Neural cell (in vitro differentiated cells): ENCODE results near the gene ODF2. TPM values are rescaled to one million over a fixed set of nuclear protein-coding genes. Genes with fewer than 3 reads are reported as not detected.

Source experiments
- H2AFZ ChIP-seq: fragments of 200-600, 300-800 bp; sonication (generic), shearing (Covaris generic); 2 replicates; pipeline ENCODE4 v1.6.0; 2014; ENCODE audit warnings: low read depth, mild to moderate bottlenecking, antibody characterized with exemption, low read length, moderate library complexity
- H3F3A ChIP-seq: fragments of 200-600 bp; shearing (Covaris generic); 2 replicates; pipeline ENCODE4 v1.6.1; 2016; ENCODE audit warnings: mild to moderate bottlenecking, moderate library complexity, mixed read lengths, antibody characterized with exemption, low read length; ENCODE audit not compliant: insufficient read depth, poor library complexity, severe bottlenecking
- H3K27ac ChIP-seq: fragments of 200-600, 300-800 bp; sonication (generic), shearing (Covaris generic); 2 replicates; pipeline ENCODE4 v1.5.1; 2014; ENCODE audit warnings: mild to moderate bottlenecking, low read length, moderate library complexity
- H3K27me3 ChIP-seq: fragments of 300-800, 200-600 bp; sonication (generic), shearing (Covaris generic); 2 replicates; pipeline ENCODE4 v1.6.0; 2014; ENCODE audit warnings: mild to moderate bottlenecking, low read depth, low read length, moderate library complexity; ENCODE audit not compliant: insufficient read depth
- H3K36me3 ChIP-seq: fragments of 300-800, 200-600 bp; sonication (generic), shearing (Covaris generic); 2 replicates; pipeline ENCODE4 v1.5.1; 2014; ENCODE audit warnings: mild to moderate bottlenecking, antibody characterized with exemption, low read length, moderate library complexity; ENCODE audit not compliant: insufficient read depth
- H3K4me2 ChIP-seq: fragments of 300-800, 200-600 bp; sonication (generic), shearing (Covaris generic); 2 replicates; pipeline ENCODE4 v1.6.0; 2014; ENCODE audit warnings: mild to moderate bottlenecking, low read length
- H3K4me3 ChIP-seq: fragments of 300-800, 200-600 bp; sonication (generic), shearing (Covaris generic); 2 replicates; pipeline ENCODE4 v1.5.1; 2014; ENCODE audit warnings: mild to moderate bottlenecking, low read length, moderate library complexity
- H3K79me2 ChIP-seq: fragments of 200-600 bp; shearing (Covaris generic); replicated peaks from 2 replicates; pipeline ENCODE4 v1.6.0; 2014; ENCODE audit warnings: mild to moderate bottlenecking, low read length, moderate library complexity; ENCODE audit not compliant: insufficient read depth
- H3K9ac ChIP-seq: fragments of 300-800, 200-600 bp; sonication (generic), shearing (Covaris generic); 2 replicates; pipeline ENCODE4 v1.6.1; 2016; ENCODE audit warnings: mild to moderate bottlenecking, low read length, mixed read lengths
- H3K9me2 ChIP-seq: fragments of 200-600 bp; shearing (Covaris generic); 2 replicates; pipeline ENCODE4 v1.6.1; 2016; ENCODE audit warnings: mild to moderate bottlenecking, low read length, mixed read lengths; ENCODE audit not compliant: insufficient read depth
- H3K9me3 ChIP-seq: fragments of 200-600, 300-800 bp; sonication (generic), shearing (Covaris generic); 2 replicates; pipeline ENCODE4 v1.6.1; 2016; ENCODE audit warnings: mild to moderate bottlenecking, mixed run types, low read length, moderate library complexity, mixed read lengths
- H4K20me1 ChIP-seq: fragments of 200-600 bp; shearing (Covaris generic); 2 replicates; pipeline ENCODE4 v1.6.1; 2016; ENCODE audit warnings: mild to moderate bottlenecking, mixed run types; ENCODE audit not compliant: insufficient read depth
- EZH2 ChIP-seq: fragments of 200-600, 300-800 bp; shearing (Covaris generic), sonication (generic); IDR thresholded peaks from 2 replicates; pipeline ENCODE4 v1.6.1; 2014; ENCODE audit warnings: antibody characterized with exemption, low read length, borderline replicate concordance, mild to moderate bottlenecking; ENCODE audit not compliant: insufficient read depth, poor library complexity, severe bottlenecking
- RAD21 ChIP-seq: fragments of 450-650 bp; conservative IDR thresholded peaks from 2 replicates; pipeline ENCODE4 v1.6.1; 2014; ENCODE audit warnings: antibody characterized with exemption, mild to moderate bottlenecking, moderate library complexity
- SMC3 ChIP-seq: fragments of 450-650 bp; conservative IDR thresholded peaks from 2 replicates; pipeline ENCODE4 v1.6.1; 2014; ENCODE audit warnings: antibody characterized with exemption, mild to moderate bottlenecking, moderate library complexity; ENCODE audit not compliant: poor library complexity
- polyA plus RNA-seq: library from polyadenylated mRNA; depleted of rRNA; stranded (reverse); fragments of >200 nt; gene quantifications from 2 replicates; pipeline ENCODE4 v1.2.3, GENCODE V29; 2014
- TF ChIP-seq, protein P1 (sequence below): IDR thresholded peaks from 2 replicates; pipeline ENCODE4 v1.6.1; 2012; ENCODE audit warnings: borderline replicate concordance
- TF ChIP-seq, protein P2 (sequence below): fragments of 450-650 bp; IDR thresholded peaks from 2 replicates; pipeline ENCODE4 v1.5.1; 2014; ENCODE audit warnings: antibody characterized with exemption, mild to moderate bottlenecking, moderate library complexity; ENCODE audit not compliant: poor library complexity, severe bottlenecking

Gene ODF2
- polyA plus RNA-seq, 1 donor from 2014 or later = 39.3 TPM

DNA sequence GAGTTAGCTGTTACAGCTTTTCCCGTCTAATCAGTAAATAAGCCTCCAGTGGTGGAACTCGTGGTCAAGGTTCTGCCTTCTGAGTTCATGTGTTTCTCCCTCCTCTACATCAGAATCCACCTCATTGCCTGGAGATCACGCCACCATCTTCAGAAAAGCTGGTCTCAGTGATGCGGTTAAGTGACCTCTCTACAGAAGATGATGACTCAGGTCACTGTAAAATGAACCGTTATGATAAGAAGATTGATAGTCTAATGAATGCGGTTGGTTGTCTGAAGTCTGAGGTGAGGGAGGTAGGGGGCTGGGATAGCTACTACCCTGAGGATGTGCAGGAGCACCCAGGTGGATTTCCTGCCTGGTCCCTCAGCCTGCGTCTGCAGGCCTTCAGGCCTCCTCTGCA is 13.3 kb downstream of the ODF2 start:
- Histone ChIP-seq H3K9me2 (no peaks in the 10 kb centered on the region), H3F3A (no peaks in the 10 kb centered on the region), H2AFZ (no peak overlapping the region), H3K4me3 (no peak overlapping the region), H4K20me1 (no peaks in the 10 kb centered on the region), H3K27me3 (no peaks in the 10 kb centered on the region), H3K36me3 (no peaks in the 10 kb centered on the region), H3K4me2 (no peak overlapping the region), H3K9ac (no peak overlapping the region), H3K79me2 (no peaks in the 10 kb centered on the region), H3K9me3 (no peaks in the 10 kb centered on the region), H3K27ac (no peak overlapping the region)
- no peak for TF ChIP-seq RAD21
- TF ChIP-seq, protein P1, sequence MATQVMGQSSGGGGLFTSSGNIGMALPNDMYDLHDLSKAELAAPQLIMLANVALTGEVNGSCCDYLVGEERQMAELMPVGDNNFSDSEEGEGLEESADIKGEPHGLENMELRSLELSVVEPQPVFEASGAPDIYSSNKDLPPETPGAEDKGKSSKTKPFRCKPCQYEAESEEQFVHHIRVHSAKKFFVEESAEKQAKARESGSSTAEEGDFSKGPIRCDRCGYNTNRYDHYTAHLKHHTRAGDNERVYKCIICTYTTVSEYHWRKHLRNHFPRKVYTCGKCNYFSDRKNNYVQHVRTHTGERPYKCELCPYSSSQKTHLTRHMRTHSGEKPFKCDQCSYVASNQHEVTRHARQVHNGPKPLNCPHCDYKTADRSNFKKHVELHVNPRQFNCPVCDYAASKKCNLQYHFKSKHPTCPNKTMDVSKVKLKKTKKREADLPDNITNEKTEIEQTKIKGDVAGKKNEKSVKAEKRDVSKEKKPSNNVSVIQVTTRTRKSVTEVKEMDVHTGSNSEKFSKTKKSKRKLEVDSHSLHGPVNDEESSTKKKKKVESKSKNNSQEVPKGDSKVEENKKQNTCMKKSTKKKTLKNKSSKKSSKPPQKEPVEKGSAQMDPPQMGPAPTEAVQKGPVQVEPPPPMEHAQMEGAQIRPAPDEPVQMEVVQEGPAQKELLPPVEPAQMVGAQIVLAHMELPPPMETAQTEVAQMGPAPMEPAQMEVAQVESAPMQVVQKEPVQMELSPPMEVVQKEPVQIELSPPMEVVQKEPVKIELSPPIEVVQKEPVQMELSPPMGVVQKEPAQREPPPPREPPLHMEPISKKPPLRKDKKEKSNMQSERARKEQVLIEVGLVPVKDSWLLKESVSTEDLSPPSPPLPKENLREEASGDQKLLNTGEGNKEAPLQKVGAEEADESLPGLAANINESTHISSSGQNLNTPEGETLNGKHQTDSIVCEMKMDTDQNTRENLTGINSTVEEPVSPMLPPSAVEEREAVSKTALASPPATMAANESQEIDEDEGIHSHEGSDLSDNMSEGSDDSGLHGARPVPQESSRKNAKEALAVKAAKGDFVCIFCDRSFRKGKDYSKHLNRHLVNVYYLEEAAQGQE = no peak
- TF ChIP-seq EZH2 = no peak
- no peak for TF ChIP-seq SMC3
- TF ChIP-seq, protein P2, sequence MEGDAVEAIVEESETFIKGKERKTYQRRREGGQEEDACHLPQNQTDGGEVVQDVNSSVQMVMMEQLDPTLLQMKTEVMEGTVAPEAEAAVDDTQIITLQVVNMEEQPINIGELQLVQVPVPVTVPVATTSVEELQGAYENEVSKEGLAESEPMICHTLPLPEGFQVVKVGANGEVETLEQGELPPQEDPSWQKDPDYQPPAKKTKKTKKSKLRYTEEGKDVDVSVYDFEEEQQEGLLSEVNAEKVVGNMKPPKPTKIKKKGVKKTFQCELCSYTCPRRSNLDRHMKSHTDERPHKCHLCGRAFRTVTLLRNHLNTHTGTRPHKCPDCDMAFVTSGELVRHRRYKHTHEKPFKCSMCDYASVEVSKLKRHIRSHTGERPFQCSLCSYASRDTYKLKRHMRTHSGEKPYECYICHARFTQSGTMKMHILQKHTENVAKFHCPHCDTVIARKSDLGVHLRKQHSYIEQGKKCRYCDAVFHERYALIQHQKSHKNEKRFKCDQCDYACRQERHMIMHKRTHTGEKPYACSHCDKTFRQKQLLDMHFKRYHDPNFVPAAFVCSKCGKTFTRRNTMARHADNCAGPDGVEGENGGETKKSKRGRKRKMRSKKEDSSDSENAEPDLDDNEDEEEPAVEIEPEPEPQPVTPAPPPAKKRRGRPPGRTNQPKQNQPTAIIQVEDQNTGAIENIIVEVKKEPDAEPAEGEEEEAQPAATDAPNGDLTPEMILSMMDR = no peak

DNA sequence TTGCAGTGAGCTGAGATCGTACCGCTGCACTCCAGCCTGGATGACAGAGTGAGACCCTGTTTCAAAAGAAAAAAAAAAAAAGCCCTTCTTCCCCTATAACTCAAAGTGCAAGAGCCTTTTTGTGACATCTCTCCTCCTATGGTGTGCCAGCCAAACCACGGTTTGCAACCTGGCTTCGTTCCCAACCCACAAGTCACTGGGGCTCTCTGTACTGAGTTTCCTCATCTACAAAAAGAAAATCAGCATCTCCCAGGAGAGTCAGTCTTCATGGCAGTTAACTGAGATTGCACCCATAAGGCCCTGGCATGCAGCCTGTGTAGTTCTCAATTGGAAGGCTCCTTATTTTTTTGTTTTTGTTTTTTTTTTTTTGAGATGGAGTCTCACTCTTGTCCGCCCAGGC is 14.8 kb downstream of the ODF2 start:
- no peaks in the 10 kb centered on the region for H3K36me3 ChIP-seq
- H3K79me2 ChIP-seq = no peaks in the 10 kb centered on the region
- no peak overlapping the region for H3K4me2 ChIP-seq
- H3K9ac ChIP-seq = no peak overlapping the region
- no peak overlapping the region for H3K4me3 ChIP-seq
- TF ChIP-seq, protein P1 = no peak
- TF ChIP-seq EZH2 = no peak
- no peak overlapping the region for H3K27ac ChIP-seq
- H4K20me1 ChIP-seq = no peaks in the 10 kb centered on the region
- H3K27me3 ChIP-seq = no peaks in the 10 kb centered on the region
- no peaks in the 10 kb centered on the region for H3K9me3 ChIP-seq
- H3F3A ChIP-seq = no peaks in the 10 kb centered on the region
- H3K9me2 ChIP-seq = no peaks in the 10 kb centered on the region
- no peak overlapping the region for H2AFZ ChIP-seq
